ENCODE measurements around the gene RNF144A. TPM values are rescaled to one million over a fixed set of nuclear protein-coding genes. Genes with fewer than 3 reads are reported as not detected.

Gene RNF144A
- total RNA-seq, 4 donors from 2014 or later: 27.3 to 47.3 (median 37.4) TPM

- Histone ChIP-seq H3K4me1 (peaks cover 0 to 64% (median 6%) of the 10 kb centered on the region in 4 donors), H3K27ac (peak overlapping the region; percentile 57 to 92 (median 80)), H3K4me3 (peak overlapping the region; percentile 65 to 96 (median 80)), H3K9me3 (no peaks in the 10 kb centered on the region), H3K27me3 (no peaks in the 10 kb centered on the region), H3K36me3 (no peaks in the 10 kb centered on the region)
- no peak for DNase-seq (ENCODE audit: low spot score in 2 of 2)
- WGBS, 2 donors: 1% methylated on average over 12 to 44 of the region's 68 CpGs
- TF ChIP-seq POLR2A (IDR thresholded peaks at IDR 0.05) (no peak), CTCF (IDR thresholded peaks at IDR 0.05) (no peak), EP300 (IDR thresholded peaks at IDR 0.05) (no peak)
These were observed 679 bp downstream of the RNF144A start for GRCh38 chr2:6917761-6918421.

GRCh38 chr2:6919901-6920742 lies 2.9 kb downstream of the RNF144A start:
- DNase-seq (ENCODE audit: low spot score in 2 of 2): no peak
- Histone ChIP-seq H3K4me1 (peaks cover 0 to 79% (median 6%) of the 10 kb centered on the region in 4 donors), H3K27me3 (no peaks in the 10 kb centered on the region), H3K27ac (peak overlapping the region in 2 of 4 donors; percentile 1 to 78), H3K36me3 (no peaks in the 10 kb centered on the region), H3K9me3 (no peaks in the 10 kb centered on the region), H3K4me3 (no peak overlapping the region)
- TF ChIP-seq EP300 (IDR thresholded peaks at IDR 0.05): peak in 1 of 2 donors; percentile 17
- TF ChIP-seq POLR2A (IDR thresholded peaks at IDR 0.05): no peak
- 61 to 63% methylated on average over 12 of the region's 12 CpGs for WGBS, 2 donors

GRCh38 chr2:6920743-6921064 lies 3.5 kb downstream of the RNF144A start:
- peak overlapping the region in 2 of 4 donors; percentile 1 to 78 for H3K27ac ChIP-seq
- H3K9me3 ChIP-seq: no peaks in the 10 kb centered on the region
- DNase-seq (ENCODE audit: low spot score in 2 of 2): no peak
- no peak overlapping the region for H3K4me3 ChIP-seq
- 55 to 60% methylated on average over 4 of the region's 4 CpGs for WGBS, 2 donors
- H3K36me3 ChIP-seq: no peaks in the 10 kb centered on the region
- no peak for TF ChIP-seq EP300 (IDR thresholded peaks at IDR 0.05)
- TF ChIP-seq CTCF (IDR thresholded peaks at IDR 0.05): no peak
- TF ChIP-seq POLR2A (IDR thresholded peaks at IDR 0.05): no peak
- no peaks in the 10 kb centered on the region for H3K27me3 ChIP-seq
- H3K4me1 ChIP-seq: peaks cover 0 to 77% (median 6%) of the 10 kb centered on the region in 4 donors

GRCh38 chr2:6921321-6921922 lies 4.2 kb downstream of the RNF144A start:
- H3K9me3 ChIP-seq: no peaks in the 10 kb centered on the region
- H3K27me3 ChIP-seq: no peaks in the 10 kb centered on the region
- 48 to 63% methylated on average over 11 of the region's 11 CpGs for WGBS, 2 donors
- no peak overlapping the region for H3K4me3 ChIP-seq
- H3K36me3 ChIP-seq: no peaks in the 10 kb centered on the region
- no peak for DNase-seq (ENCODE audit: low spot score in 2 of 2)
- TF ChIP-seq CTCF (IDR thresholded peaks at IDR 0.05): no peak
- no peak for TF ChIP-seq EP300 (IDR thresholded peaks at IDR 0.05)
- TF ChIP-seq POLR2A (IDR thresholded peaks at IDR 0.05): no peak
- H3K27ac ChIP-seq: peak overlapping the region in 2 of 4 donors; percentile 36 to 78
- peaks cover 0 to 76% (median 6%) of the 10 kb centered on the region in 4 donors for H3K4me1 ChIP-seq

- peak overlapping the region in 1 of 4 donors; percentile 78 for H3K27ac ChIP-seq
These were observed 5.0 kb downstream of the RNF144A start for GRCh38 chr2:6922201-6922656.

More at GRCh38 chr2:6922201-6922656, 5.0 kb downstream of the RNF144A start:
- Histone ChIP-seq H3K4me1 (peaks cover 0 to 73% (median 4%) of the 10 kb centered on the region in 4 donors), H3K9me3 (no peaks in the 10 kb centered on the region), H3K36me3 (no peaks in the 10 kb centered on the region), H3K27me3 (no peaks in the 10 kb centered on the region), H3K4me3 (no peak overlapping the region)
- no peak for TF ChIP-seq EP300 (IDR thresholded peaks at IDR 0.05)
- no peak for TF ChIP-seq CTCF (IDR thresholded peaks at IDR 0.05)
- no peak for TF ChIP-seq POLR2A (IDR thresholded peaks at IDR 0.05)
- DNase-seq (ENCODE audit: low spot score in 2 of 2): no peak
- WGBS, 2 donors: 76 to 78% methylated on average over 8 of the region's 8 CpGs

Data from tibial nerve (tissue), 4 donors.